Measurements from ENCODE around the gene PRKCSH.

PRKCSH gene

GRCh38 chr19:11486661-11487503 lies 51.4 kb downstream of the PRKCSH start:
- H3K9me2 ChIP-seq (ENCODE audit: low read depth, low read length): no peaks in the 10 kb centered on the region
- H3K79me2 ChIP-seq (ENCODE audit: insufficient read depth, low read length): no peaks in the 10 kb centered on the region
- no peaks in the 10 kb centered on the region for H3K9me3 ChIP-seq (ENCODE audit: low read length)
- no peak overlapping the region for H3K27ac ChIP-seq (ENCODE audit: low read depth, low read length, poor library complexity, severe bottlenecking)
- H3K4me2 ChIP-seq (ENCODE audit: low read length): no peak overlapping the region
- H3K27me3 ChIP-seq (ENCODE audit: insufficient read depth, low read length): no peaks in the 10 kb centered on the region
- no peak overlapping the region for H2AFZ ChIP-seq (ENCODE audit: low read length)
- H3K4me1 ChIP-seq (ENCODE audit: insufficient read depth, low read length, severe bottlenecking): peaks cover 13% of the 10 kb centered on the region
- H3K4me3 ChIP-seq (ENCODE audit: low read depth, low read length, poor library complexity, severe bottlenecking): no peak overlapping the region
- TF ChIP-seq EZH2 (IDR thresholded peaks at IDR 0.05; ENCODE audit: borderline replicate concordance, low read length) (no peak), CTCF (IDR thresholded peaks at IDR 0.05; ENCODE audit: low read length) (no peak)
- H3F3A ChIP-seq (ENCODE audit: insufficient read depth, low read length): no peaks in the 10 kb centered on the region
- no peak overlapping the region for H3K9ac ChIP-seq (ENCODE audit: low read length)
- peaks cover 7% of the 10 kb centered on the region; the same call in 1 of the 2 replicates for H3K36me3 ChIP-seq (ENCODE audit: insufficient read depth, low read length)
- no peaks in the 10 kb centered on the region for H4K20me1 ChIP-seq (ENCODE audit: insufficient read depth, low read length)

DNA sequence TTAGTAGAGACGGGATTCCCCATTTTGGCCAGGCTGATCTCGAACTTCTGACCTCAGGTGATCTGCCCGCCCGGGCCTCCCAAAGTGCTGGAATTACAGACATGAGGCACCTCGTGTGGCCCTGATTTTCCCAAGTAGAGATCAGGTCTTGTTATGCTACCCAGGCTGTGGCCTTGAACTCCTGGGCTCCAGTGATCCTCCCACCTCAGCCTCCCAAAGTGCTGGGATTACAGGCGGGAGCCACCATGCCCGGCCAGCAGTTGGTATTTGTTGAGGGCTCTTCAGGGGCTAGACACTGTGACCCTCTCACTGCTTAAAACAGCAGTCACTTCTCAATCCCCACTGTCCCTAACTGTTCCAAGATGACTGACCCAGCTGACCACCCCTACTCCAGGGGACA lies 53.9 kb downstream of the PRKCSH start:
- Histone ChIP-seq H3K4me1 (ENCODE audit: insufficient read depth, low read length, severe bottlenecking) (no peaks in the 10 kb centered on the region), H3K9ac (ENCODE audit: low read length) (no peak overlapping the region), H3K4me2 (ENCODE audit: low read length) (no peak overlapping the region), H3K27me3 (ENCODE audit: insufficient read depth, low read length) (no peaks in the 10 kb centered on the region), H3K4me3 (ENCODE audit: low read depth, low read length, poor library complexity, severe bottlenecking) (no peak overlapping the region), H3K9me2 (ENCODE audit: low read depth, low read length) (no peaks in the 10 kb centered on the region), H2AFZ (ENCODE audit: low read length) (no peak overlapping the region), H3K79me2 (ENCODE audit: insufficient read depth, low read length) (no peaks in the 10 kb centered on the region), H3K36me3 (ENCODE audit: insufficient read depth, low read length) (peaks cover 7% of the 10 kb centered on the region; the same call in 1 of the 2 replicates), H4K20me1 (ENCODE audit: insufficient read depth, low read length) (no peaks in the 10 kb centered on the region), H3F3A (ENCODE audit: insufficient read depth, low read length) (no peaks in the 10 kb centered on the region), H3K9me3 (ENCODE audit: low read length) (no peaks in the 10 kb centered on the region), H3K27ac (ENCODE audit: low read depth, low read length, poor library complexity, severe bottlenecking) (no peak overlapping the region)
- TF ChIP-seq CTCF (IDR thresholded peaks at IDR 0.05; ENCODE audit: low read length) (no peak), EZH2 (IDR thresholded peaks at IDR 0.05; ENCODE audit: borderline replicate concordance, low read length) (no peak)

DNA sequence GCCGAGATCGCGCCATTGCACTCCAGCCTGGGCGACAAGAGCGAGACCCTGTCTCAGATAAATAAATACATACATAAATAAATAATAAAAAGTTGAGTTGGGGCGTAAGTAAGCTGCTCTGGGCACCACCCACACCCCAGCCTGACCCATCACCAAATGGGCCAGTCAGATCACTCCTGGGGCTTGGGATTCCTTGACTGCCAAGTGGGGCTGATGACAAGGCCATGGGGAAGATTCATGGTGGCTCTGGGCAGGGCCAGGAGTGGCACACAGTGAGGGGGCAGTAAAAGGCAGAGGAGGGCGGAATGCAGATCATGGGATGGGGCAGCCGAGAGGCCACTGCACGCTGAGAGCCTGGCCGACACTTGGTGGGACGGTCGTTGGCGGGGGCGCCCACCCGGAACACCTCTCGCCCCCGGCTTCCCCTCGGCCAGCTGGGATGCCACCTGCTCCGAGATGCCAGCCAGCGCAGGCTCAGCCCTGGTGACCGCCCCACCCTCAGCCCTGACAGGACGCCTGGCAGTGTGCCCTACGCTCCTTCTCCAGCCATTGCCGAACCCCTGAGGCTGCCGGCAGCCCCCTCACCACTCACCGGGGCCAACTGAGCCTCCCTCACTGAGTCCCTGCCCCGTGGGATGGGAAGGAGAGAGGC lies 59.3 kb downstream of the PRKCSH start:
- no peak overlapping the region for H3K4me3 ChIP-seq (ENCODE audit: low read depth, low read length, poor library complexity, severe bottlenecking)
- H3K4me1 ChIP-seq (ENCODE audit: insufficient read depth, low read length, severe bottlenecking): no peaks in the 10 kb centered on the region
- no peak overlapping the region for H3K9ac ChIP-seq (ENCODE audit: low read length)
- no peaks in the 10 kb centered on the region for H3K9me2 ChIP-seq (ENCODE audit: low read depth, low read length)
- no peaks in the 10 kb centered on the region for H3K9me3 ChIP-seq (ENCODE audit: low read length)
- TF ChIP-seq EZH2 (IDR thresholded peaks at IDR 0.05; ENCODE audit: borderline replicate concordance, low read length): no peak
- no peak for TF ChIP-seq CTCF (IDR thresholded peaks at IDR 0.05; ENCODE audit: low read length)
- H3K4me2 ChIP-seq (ENCODE audit: low read length): no peak overlapping the region
- H3K36me3 ChIP-seq (ENCODE audit: insufficient read depth, low read length): peaks cover 18% of the 10 kb centered on the region
- H2AFZ ChIP-seq (ENCODE audit: low read length): no peak overlapping the region
- H3K79me2 ChIP-seq (ENCODE audit: insufficient read depth, low read length): no peaks in the 10 kb centered on the region
- no peaks in the 10 kb centered on the region for H3F3A ChIP-seq (ENCODE audit: insufficient read depth, low read length)
- no peak overlapping the region for H3K27ac ChIP-seq (ENCODE audit: low read depth, low read length, poor library complexity, severe bottlenecking)
- H4K20me1 ChIP-seq (ENCODE audit: insufficient read depth, low read length): no peaks in the 10 kb centered on the region
- H3K27me3 ChIP-seq (ENCODE audit: insufficient read depth, low read length): no peaks in the 10 kb centered on the region
